HepG2 (cell line): Measurements from ENCODE around the gene ASB3. TPM values are rescaled to one million over a fixed set of nuclear protein-coding genes. Genes with fewer than 3 reads are reported as not detected.

ENCODE experiments used
- ATAC-seq: fragments of 200-7000 bp; cut with Tn5 transposase; 3 replicates; pipeline ENCODE4 v1.9.1; 2020; ENCODE audit warnings: mild to moderate bottlenecking, moderate library complexity
- BruUV-seq: library from RNA; stranded (reverse); fragments of 400-500 nt; replicated peaks from 2 replicates; lab custom pipeline; 2021; lab: Mats Ljungman, UMichigan
- CTCF ChIA-PET: fragments of 300-600 bp; formaldehyde crosslinking; extraction: SDS; loops from one replicate; lab custom pipeline; 2021; ENCODE audit warnings: low total read pairs, inconsistent platforms, low intra/inter-chr PET ratio; lab: Yijun Ruan, JAX
- POLR2A ChIA-PET: fragments of 350-600 bp; sonication (Branson Sonifier 250); formaldehyde crosslinking; loops from one replicate; lab custom pipeline; 2020; ENCODE audit warnings: antibody characterized with exemption, inconsistent platforms; lab: Yijun Ruan, JAX
- DNase-seq: peaks from one replicate; pipeline ENCODE4 v3.0.0-alpha.2; 2015; ENCODE audit warnings: low spot score
- FAIRE-seq: peaks from 3 replicates; lab custom pipeline; 2011; peaks lifted over from hg19 to GRCh38; lab: Jason Lieb, UNC
- H2AFZ ChIP-seq: one replicate; pipeline ENCODE4 v1.6.1; 2011; ENCODE audit warnings: low read length, inconsistent platforms
- H3K27ac ChIP-seq: fragments of 300-600 bp; 3 replicates; pipeline ENCODE4 v1.8.0; 2011; ENCODE audit warnings: mixed run types, mild to moderate bottlenecking, mixed read lengths, low read length, inconsistent platforms; ENCODE audit not compliant: insufficient read depth; ENCODE audit errors: extremely low read length
- H3K27me3 ChIP-seq, 2 experiments: fragments of 200-600 bp in 1 of 2; 2 replicates in 1 of 2; 3 replicates in 1 of 2; pipeline versions ENCODE4 v1.6.0 to v1.8.0; 2011; ENCODE audit warnings: low read length in 2 of 2, mild to moderate bottlenecking in 2 of 2, moderate library complexity in 2 of 2, inconsistent platforms in 1 of 2; ENCODE audit not compliant: insufficient read depth in 2 of 2, control insufficient read depth in 1 of 2
- H3K36me3 ChIP-seq, 2 experiments: fragments of 200-600 bp in 1 of 2; replicated peaks in 1 of 2; 2 replicates in 1 of 2; 3 replicates in 1 of 2; pipeline versions ENCODE4 v1.5.1 to v1.8.0; 2011; ENCODE audit warnings: low read length in 2 of 2, inconsistent platforms in 1 of 2; ENCODE audit not compliant: insufficient read depth in 2 of 2, control insufficient read depth in 1 of 2
- H3K4me1 ChIP-seq: 2 replicates; pipeline ENCODE4 v1.5.1; 2012; ENCODE audit warnings: low read length, inconsistent platforms; ENCODE audit not compliant: insufficient read depth
- H3K4me2 ChIP-seq: 2 replicates; pipeline ENCODE4 v1.6.0; 2011; ENCODE audit warnings: low read depth, low read length, inconsistent platforms
- H3K4me3 ChIP-seq, 3 experiments: fragments of 200-600 bp in 1 of 3; sonication (generic), shearing (Covaris generic) in 1 of 3; replicated peaks in 1 of 3; 2 replicates each; pipeline ENCODE4 v1.5.1; 2011 to 2016; ENCODE audit warnings: low read length in 3 of 3, inconsistent platforms in 2 of 3, low read depth in 2 of 3, mild to moderate bottlenecking in 2 of 3, control low read depth in 1 of 3, mixed read lengths in 1 of 3; ENCODE audit not compliant: insufficient read depth in 1 of 3
- H3K79me2 ChIP-seq: one replicate; pipeline ENCODE4 v1.6.1; 2011; ENCODE audit warnings: low read length, inconsistent platforms; ENCODE audit not compliant: insufficient read depth
- H3K9ac ChIP-seq: 2 replicates; pipeline ENCODE4 v1.6.0; 2011; ENCODE audit warnings: mild to moderate bottlenecking, low read depth, low read length, inconsistent platforms; ENCODE audit not compliant: insufficient read depth
- H3K9me3 ChIP-seq: 2 replicates; pipeline ENCODE4 v1.5.1; 2012; ENCODE audit warnings: mild to moderate bottlenecking, low read length
- H4K20me1 ChIP-seq: 2 replicates; pipeline ENCODE4 v1.6.0; 2011; ENCODE audit warnings: inconsistent platforms, mild to moderate bottlenecking, low read length, moderate library complexity; ENCODE audit not compliant: insufficient read depth
- AKAP8 ChIP-seq: sonication (generic); formaldehyde crosslinking; IDR thresholded peaks from 2 replicates; pipeline ENCODE4 v1.5.1; 2020; ENCODE audit warnings: mild to moderate bottlenecking, missing genetic modification reagents
- FOXJ3 ChIP-seq: sonication (generic); formaldehyde crosslinking; IDR thresholded peaks from 2 replicates; pipeline ENCODE4 v1.4.0; 2020; ENCODE audit warnings: missing genetic modification reagents, mild to moderate bottlenecking, borderline replicate concordance
- JARID2 ChIP-seq: sonication (generic); formaldehyde crosslinking; IDR thresholded peaks from 2 replicates; pipeline ENCODE4 v1.8.1; 2023; ENCODE audit warnings: missing genetic modification reagents, inconsistent platforms; ENCODE audit not compliant: insufficient replicate concordance
- KLF13 ChIP-seq: sonication (generic); formaldehyde crosslinking; IDR thresholded peaks from 2 replicates; pipeline ENCODE4 v1.4.0; 2020; ENCODE audit warnings: mild to moderate bottlenecking, missing genetic modification reagents
- SKI ChIP-seq: fragments of 450-650 bp; IDR thresholded peaks from one replicate; pipeline ENCODE4 v1.6.1; 2018; ENCODE audit warnings: mild to moderate bottlenecking; ENCODE audit not compliant: partially characterized antibody
- SMARCE1 ChIP-seq: fragments of 450-650 bp; IDR thresholded peaks from 2 replicates; pipeline ENCODE4 v1.6.1; 2017; ENCODE audit warnings: borderline replicate concordance
- ZHX2 ChIP-seq, 2 experiments: sonication (generic) in 1 of 2; formaldehyde crosslinking in 1 of 2; IDR thresholded peaks; 2 replicates each; pipeline versions ENCODE4 v1.6.1 to v1.9.0; 2014 to 2022; ENCODE audit warnings: antibody characterized with exemption in 1 of 2, borderline replicate concordance in 1 of 2, inconsistent platforms in 1 of 2, low read depth in 1 of 2, missing genetic modification reagents in 1 of 2
- ZNF17 ChIP-seq: sonication (generic); formaldehyde crosslinking; IDR thresholded peaks from 2 replicates; pipeline ENCODE4 v1.5.0; 2020; ENCODE audit warnings: mild to moderate bottlenecking, missing genetic modification reagents
- ZNF256 ChIP-seq: sonication (generic); formaldehyde crosslinking; conservative IDR thresholded peaks from 2 replicates; pipeline ENCODE4 v1.4.0; 2020; ENCODE audit warnings: missing genetic modification reagents
- ZNF770 ChIP-seq: sonication (generic); formaldehyde crosslinking; IDR thresholded peaks from 2 replicates; pipeline ENCODE4 v1.5.0; 2020; ENCODE audit warnings: mild to moderate bottlenecking, missing genetic modification reagents
- ZSCAN12 ChIP-seq: sonication (generic); formaldehyde crosslinking; IDR thresholded peaks from 2 replicates; pipeline ENCODE4 v1.9.0; 2021; ENCODE audit warnings: mild to moderate bottlenecking, missing genetic modification reagents
- WGBS: methylation state at CpG from one replicate; pipeline ENCODE4 v1.1.6; 2017; ENCODE audit warnings: low lambda C conversion rate; 5-methylcytosine and 5-hydroxymethylcytosine counted together
- in situ Hi-C: cut with HindIII; loops from 2 replicates; pipeline ENCODE4 v1.10.0; 2017; ENCODE audit warnings: low pct_unique_long_range_greater_than_20kb; ENCODE audit not compliant: extremely low pct_ligation_motif_present
- intact Hi-C: fragments of 100-400 bp; cut with micrococcal nuclease; formaldehyde crosslinking; loops from one replicate; pipeline ENCODE4 v1.10.0; 2022; ENCODE audit not compliant: unreplicated experiment
- polyA plus RNA-seq, 8 experiments: library from polyadenylated mRNA; depleted of rRNA in 3 of 8; stranded (reverse) in 7 of 8; unstranded in 1 of 8; fragments of >200 nt; fragmentation: Illumina TruSeq in 4 of 8; extraction: Trizol in 4 of 8; gene quantifications; 2 replicates each; pipeline versions ENCODE4 v1.2.1 to v1.2.3, GENCODE V29; 2011 to 2016; ENCODE audit warnings: low read depth in 4 of 8, missing spikeins in 1 of 8, mixed read lengths in 1 of 8; ENCODE audit not compliant: insufficient read depth in 1 of 8
- total RNA-seq, 5 experiments: library from RNA; depleted of rRNA; stranded (reverse); fragments of >200 nt; fragmentation: Illumina TruSeq; extraction: Trizol; gene quantifications; 2 replicates each; pipeline ENCODE4 v1.2.3, GENCODE V29; 2016; ENCODE audit warnings: low read depth in 1 of 5

Gene ASB3
- total and polyA plus RNA-seq, 2 of the 13 experiments (the other 11 are each of a cell fraction or from before 2014, with no cell fraction given), result 40.1 to 41.8 TPM

GRCh38 chr2:53631313-53632125, 155.2 kb downstream of the ASB3 start (continued):
- TF ChIP-seq JARID2 (CRISPR knock-in tag) (no peak), AKAP8 (CRISPR knock-in tag) (no peak)
- TF ChIP-seq, all 625 proteins: peak for 0

- CTCF ChIA-PET, result no interaction called here
- FAIRE-seq (no peak), ATAC-seq (peak; percentile 27; the same call in 2 of the 3 replicates), DNase-seq (no peak)
- no TSS peak for BruUV-seq
- intact Hi-C loops, result no loop called here
- Histone ChIP-seq H3K4me2 (no peak overlapping the region), H3K27ac (no peak overlapping the region), H2AFZ (no peak overlapping the region), H3K4me1 (peaks cover 8% of the 10 kb centered on the region), H3K27me3 (no peaks in the 10 kb centered on the region), H3K4me3 (no peak overlapping the region), H3K9me3 (no peaks in the 10 kb centered on the region), H3K36me3 (no peaks in the 10 kb centered on the region), H3K79me2 (no peaks in the 10 kb centered on the region), H3K9ac (no peak overlapping the region), H4K20me1 (no peaks in the 10 kb centered on the region)
- POLR2A ChIA-PET, result no interaction called here
- WGBS, result 32% methylated on average over 7 of the region's 7 CpGs
- in situ Hi-C loops, result no loop called here
- no peak for TF ChIP-seq SMARCE1
- no peak for TF ChIP-seq SKI
- no peak for TF ChIP-seq ZNF17 (CRISPR knock-in tag)
- TF ChIP-seq FOXJ3 (CRISPR knock-in tag), result no peak
- TF ChIP-seq ZHX2 (IDR thresholded peaks at IDR 0.05; ENCODE audit: low read depth), result no peak
- no peak for TF ChIP-seq ZHX2 (CRISPR knock-in tag; IDR thresholded peaks at IDR 0.05; ENCODE audit: borderline replicate concordance)
- TF ChIP-seq ZNF770, result no peak
- no peak for TF ChIP-seq KLF13 (CRISPR knock-in tag)
- TF ChIP-seq ZSCAN12 (CRISPR knock-in tag), result no peak
- TF ChIP-seq ZNF256 (CRISPR knock-in tag), result no peak
Measured at GRCh38 chr2:53630026-53630606, 156.6 kb downstream of the ASB3 start.
